NCI-H2227 treated with DMSO at 0.1 percent for 48 hours (cell line): Measurements from ENCODE around the gene PNPLA7.
"Not testable (repeated sequence)": the region's sequence is repeated elsewhere in the genome, so short reads cannot be mapped to it uniquely, and the experiment has no call there.

ENCODE experiments used
- DNase-seq: peaks from one replicate; lab custom pipeline; 2025; lab: John Stamatoyannopoulos, UW

The PNPLA7 gene

DNA sequence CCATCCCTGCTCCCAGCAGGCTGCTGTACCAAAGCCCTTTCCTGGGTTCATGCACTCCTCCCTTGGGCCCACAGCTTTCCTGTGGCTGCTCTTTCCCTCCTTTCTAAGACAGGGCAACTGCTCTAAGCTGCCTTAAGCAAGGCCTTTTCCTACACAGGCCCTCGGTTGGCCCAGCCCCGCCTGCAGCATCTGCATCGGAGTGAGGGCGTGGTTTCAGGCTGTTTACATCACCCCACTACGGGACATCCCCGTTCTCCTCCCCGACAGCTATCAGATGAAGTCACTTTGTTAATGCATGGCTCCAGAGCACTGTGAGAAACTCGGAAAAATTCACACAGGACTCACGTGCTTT lies 25.1 kb upstream of the PNPLA7 start:
- no peak for DNase-seq

DNA sequence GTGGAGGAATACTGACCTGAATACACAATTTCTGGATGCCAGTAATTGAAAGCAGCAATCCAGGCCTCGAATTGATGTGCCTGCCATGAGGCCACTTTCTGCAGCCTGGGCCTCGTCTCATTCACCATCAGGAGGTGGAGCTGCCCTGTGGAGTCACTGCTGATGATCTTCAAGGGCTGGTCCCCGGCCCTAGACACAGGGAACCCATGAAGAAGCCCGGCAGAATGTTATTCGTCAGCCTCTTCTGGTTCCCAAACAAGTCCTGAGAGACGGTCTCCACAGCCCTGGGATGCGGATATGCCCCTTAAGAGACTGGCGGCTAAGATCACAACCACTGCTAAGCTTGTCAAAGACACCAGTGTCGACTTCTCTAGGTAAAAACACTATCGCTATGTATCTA lies 24.0 kb upstream of the PNPLA7 start:
- DNase-seq, result no peak

DNA sequence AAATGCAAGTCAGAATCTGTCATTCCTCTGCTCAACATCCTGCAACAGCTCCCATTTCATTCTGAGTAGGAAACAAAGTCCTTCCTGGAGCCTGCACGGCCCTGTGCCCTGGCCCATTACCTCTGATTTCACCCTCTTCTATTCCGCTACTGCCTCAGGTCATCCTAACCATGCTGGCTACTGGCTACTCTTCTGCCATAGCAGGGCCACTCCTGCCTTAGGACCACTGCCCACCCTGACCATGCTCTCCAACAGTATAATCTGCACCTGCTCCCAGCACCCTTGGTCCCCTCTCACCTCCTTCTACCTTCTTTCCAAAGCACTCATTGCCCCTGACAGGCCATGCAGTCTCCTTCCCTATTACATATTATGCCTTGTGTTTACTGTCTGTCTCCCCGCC lies 20.4 kb upstream of the PNPLA7 start:
- no peak for DNase-seq

DNA sequence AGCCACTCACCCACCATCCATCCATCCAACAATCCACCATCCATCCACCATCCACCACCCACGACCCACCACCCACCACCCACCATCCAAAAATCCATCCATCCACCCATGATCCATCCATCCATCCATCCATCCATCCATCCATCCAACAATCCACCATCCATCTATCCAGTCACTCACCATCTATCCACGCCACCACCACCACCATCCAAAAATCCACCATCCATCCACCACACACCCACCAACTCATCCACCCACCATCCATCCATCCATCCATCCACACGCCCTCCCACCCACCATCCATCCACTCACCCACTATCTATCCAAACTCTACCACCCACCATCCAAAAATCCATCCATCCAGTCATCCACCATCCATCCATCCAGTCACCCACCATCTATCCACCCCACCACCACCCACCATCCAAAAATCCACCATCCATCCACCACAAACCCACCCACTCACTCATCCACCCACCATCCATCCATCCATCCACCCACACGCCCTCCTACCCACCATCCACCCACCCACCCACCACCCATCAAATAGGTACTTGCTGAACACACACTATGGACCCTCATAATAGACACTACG lies 19.5 kb upstream of the PNPLA7 start:
- DNase-seq, result no peak

DNA sequence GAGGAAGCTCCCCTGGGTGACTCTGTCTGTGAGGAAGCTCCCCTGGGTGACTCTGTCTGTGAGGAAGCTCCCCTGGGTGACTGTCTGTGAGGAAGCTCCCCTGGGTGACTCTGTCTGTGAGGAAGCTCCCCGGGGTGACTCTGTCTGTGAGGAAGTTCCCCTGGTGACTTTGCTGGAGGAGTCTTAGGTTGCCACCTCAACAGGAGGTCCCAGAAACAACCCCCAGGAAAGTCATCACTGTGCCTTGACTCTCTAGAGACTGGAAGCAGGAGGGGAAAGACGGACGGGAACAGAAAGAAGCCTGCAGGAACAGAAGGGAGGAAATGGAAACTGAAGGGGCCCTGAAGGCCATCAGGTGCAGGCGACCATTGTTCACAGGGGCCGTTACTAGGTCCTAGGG lies 18.2 kb upstream of the PNPLA7 start:
- DNase-seq, result not testable (repeated sequence)

DNA sequence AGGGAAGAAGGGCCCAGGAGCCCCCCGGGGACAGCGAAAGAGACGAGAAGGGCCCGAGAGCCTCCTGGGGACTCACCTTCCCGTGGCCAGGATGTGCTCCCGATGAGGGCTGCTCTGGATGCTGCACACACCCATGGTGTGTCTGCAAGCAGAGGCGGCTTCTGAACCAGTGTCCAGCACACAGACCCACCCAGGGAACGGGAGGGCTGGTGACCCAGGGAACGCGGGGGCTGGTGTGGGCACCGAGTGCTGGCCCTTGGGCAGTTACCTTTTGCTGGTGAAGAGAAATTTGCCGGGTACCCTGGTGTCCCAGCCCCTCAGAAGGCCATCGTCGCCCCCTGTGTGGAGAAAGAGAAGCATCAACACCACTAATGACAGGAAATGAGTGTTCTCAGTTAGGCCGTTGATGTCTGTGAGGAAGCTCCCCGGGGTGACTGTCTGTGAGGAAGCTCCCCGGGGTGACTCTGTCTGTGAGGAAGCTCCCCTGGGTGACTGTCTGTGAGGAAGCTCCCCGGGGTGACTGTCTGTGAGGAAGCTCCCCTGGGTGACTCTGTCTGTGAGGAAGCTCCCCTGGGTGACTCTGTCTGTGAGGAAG lies 14.7 kb upstream of the PNPLA7 start:
- no peak for DNase-seq

DNA sequence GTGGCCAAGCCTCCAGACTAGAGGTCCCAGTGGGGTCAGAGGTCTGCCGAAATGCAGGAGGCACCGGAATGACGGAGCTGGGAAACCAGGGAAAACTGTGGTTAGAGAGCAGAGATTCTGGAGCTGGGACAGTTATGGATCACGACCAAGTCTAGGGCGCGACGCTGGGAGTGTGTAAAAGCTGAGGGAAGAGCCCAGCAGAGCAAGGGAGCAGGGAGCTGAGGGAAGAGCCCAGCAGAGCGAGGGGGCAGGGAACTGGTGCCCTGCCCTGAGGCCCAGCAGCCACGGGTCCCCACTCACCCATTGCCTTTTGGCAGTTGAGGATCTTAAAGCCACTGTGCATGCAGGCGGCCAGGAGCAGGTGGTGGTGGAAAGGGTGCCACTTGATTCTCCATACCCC lies 13.9 kb upstream of the PNPLA7 start:
- no peak for DNase-seq

DNA sequence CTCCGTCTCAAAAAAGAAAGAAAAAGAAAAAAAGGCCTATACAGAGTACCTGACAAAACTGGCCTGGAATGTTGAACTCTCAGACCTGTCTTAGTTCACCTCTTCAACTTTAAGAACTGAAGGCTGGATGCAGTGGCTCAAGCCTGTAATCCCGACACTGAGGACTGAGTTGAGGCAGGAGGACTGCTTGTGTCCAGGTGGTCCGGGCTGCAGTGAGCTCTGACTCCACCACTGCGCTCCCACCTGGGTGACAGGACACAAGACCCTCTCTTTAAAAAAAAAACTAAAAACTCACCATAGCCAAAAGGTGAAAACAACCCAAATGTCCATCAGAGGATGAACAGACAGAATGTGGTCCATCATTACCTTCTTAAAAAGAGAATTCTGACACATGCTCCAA lies 7.9 kb upstream of the PNPLA7 start:
- no peak for DNase-seq

DNA sequence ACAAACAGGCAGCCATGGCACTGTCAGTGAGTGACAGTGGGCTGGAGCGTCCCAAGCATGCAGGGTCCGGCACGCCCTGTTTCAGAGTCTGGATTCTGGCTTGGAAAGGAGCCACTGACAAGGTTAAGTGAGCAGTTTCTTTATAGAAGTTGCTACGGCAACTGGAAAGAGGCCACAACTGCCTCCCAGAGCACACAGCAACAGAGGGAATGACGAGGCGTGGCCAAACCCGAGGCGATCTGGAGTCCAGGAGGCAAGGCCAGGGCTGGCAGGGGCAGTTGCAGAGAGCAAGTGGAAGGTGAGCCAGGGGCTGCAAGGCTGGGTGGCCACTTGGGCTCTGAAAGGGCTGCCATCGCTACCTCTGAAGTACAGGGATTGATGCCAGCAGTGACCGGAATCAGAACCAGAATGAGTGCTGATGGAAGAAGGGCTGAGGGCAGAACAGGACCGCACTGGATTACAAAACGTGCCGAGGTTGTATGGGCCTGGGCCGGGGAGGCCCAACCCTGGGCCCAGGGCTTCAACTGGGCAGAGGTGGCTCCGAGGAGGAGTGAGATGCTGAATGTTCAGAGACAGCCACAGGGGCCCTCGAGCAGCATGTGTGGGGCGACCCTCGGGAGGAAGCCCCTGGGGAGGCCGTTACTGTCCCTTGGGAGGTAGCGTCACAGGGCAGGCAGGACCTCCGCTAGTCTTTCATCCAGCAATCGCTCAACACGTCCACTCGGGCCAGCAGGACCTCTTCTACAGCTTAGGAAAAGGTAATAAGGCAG lies 6.1 kb upstream of the PNPLA7 start:
- no peak for DNase-seq

DNA sequence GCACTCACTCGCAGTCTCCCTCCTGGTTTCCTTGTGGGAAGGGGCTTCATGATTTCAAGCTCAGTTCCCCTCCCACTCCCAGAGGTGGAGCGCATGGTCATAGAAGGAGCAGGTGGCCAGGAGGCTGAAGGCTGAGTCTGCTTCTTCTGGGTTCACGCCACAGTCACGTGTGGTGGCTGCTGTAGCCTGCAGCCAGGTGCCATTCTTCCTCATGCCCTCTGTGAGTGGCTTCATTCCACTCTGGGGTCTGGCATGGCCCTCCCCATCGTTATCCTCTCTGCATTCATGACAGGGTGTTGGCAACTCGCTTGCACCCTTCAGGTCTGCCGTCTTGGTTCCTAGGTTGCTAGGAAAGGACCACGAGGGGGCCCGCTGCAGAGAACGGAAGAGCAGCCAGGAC lies 5.0 kb upstream of the PNPLA7 start:
- no peak for DNase-seq

DNA sequence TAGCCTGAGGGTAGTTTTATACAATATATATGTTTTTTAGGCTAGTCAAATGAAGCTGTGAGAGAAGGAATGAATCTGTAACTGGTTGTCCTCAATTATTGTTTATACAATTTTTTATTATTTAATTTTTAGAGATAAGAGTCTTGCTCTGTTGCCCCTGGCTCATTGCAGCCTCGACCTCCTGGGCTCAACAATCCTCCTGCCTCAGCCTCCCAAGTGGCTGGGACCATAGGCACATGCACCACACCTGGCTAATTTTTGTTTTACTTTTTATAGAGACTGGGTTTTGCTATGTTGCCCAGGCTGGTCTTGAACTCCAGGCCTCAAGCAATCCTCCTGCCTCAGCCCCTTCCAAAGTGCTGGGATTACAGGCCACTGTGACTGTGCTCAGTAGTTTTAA lies 4.1 kb upstream of the PNPLA7 start:
- DNase-seq, result no peak

DNA sequence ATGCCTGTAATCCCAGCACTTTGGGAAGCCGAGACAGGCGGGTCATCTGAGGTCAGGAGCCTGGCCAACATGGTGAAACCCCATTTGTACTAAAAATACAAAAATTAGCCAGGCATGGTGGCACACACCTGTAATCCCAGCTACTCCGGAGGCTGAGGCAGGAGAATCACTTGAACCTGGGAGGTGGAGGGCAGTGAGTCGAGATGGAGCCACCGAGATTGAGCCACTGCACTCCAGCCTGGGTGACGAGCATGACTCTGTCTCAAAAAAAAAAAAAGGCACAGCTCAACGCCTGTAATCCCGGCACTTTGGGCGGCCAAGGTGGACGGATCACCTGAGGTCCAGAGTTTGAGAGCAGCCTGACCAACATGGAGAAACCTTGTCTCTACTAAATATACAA lies 3.5 kb upstream of the PNPLA7 start:
- not testable (repeated sequence) for DNase-seq

DNA sequence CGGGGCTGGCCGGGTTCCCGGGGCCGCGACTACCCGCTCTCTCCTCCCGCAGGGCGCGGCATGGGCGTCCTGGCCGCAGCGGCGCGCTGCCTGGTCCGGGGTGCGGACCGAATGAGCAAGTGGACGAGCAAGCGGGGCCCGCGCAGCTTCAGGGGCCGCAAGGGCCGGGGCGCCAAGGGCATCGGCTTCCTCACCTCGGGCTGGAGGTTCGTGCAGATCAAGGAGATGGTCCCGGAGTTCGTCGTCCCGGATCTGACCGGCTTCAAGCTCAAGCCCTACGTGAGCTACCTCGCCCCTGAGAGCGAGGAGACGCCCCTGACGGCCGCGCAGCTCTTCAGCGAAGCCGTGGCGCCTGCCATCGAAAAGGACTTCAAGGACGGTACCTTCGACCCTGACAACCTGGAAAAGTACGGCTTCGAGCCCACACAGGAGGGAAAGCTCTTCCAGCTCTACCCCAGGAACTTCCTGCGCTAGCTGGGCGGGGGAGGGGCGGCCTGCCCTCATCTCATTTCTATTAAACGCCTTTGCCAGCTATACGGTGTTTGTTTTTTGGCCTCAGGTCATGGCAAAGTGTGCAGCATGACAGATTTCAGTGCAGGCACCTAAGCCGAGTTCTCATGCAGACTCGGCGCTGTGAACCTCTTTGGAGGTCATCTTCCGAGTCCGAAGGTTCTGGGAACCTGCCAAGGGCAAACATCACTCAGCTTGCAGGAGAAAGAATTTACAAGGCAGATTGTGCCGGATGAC lies 2.0 kb upstream of the PNPLA7 start:
- no peak for DNase-seq

DNA sequence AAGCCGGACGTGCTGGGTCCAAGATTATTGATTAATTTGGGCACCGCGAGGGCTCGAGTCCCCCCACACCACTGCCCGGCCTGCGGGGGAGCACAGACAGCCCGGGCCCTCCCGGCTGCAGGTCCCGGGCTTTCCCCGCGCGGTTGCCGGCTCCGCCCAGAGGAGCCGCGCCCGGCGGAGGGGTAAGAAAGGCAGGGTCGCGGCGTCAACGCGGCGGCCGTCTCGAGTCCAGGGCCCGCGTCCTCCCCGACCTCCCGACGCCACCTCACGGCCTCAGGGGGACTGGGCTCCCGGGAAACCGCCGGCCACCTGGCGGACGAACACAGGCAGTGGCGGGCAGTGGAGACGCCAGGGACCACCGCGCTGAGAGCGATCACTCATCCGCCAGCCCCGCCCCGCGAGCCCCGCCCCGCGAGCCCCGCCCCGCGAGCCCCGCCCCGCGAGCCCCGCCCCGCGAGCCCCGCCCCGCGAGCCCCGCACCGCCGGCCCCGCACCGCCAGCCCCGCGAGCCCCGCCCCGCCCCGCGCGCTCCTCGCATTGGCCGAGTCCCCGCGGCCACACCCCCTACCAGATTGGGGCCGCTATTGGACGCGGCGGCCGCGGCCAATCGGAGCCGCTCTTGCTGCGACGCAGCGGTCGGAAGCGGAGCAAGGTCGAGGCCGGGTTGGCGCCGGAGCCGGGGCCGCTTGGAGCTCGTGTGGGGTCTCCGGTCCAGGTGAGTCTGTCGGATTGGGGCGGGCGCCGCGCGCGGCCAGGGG lies 1.2 kb upstream of the PNPLA7 start, which contains the start of gene MRPL41:
Gene MRPL41 (plus strand): TSS at position 616 of the 758 bp plus-strand sequence. CDS start 203 bp downstream, outside the sequence.
- DNase-seq, result peak; percentile 63

DNA sequence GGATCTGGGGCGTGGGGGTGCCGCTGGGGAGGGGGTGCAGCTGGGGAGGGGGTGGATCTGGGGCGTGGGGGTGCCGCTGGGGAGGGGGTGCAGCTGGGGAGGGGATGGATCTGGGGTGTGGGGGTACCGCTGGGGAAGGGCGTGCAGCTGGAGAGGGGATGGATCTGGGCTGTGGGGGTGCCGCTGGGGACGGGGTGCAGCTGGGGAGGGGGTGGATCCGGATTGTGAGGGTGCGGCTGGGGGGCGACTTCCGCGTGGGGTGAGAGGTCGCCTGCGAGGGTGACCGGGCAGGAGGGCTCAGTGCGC lies 709 bp upstream of the PNPLA7 start:
- DNase-seq, result not testable (repeated sequence)

DNA sequence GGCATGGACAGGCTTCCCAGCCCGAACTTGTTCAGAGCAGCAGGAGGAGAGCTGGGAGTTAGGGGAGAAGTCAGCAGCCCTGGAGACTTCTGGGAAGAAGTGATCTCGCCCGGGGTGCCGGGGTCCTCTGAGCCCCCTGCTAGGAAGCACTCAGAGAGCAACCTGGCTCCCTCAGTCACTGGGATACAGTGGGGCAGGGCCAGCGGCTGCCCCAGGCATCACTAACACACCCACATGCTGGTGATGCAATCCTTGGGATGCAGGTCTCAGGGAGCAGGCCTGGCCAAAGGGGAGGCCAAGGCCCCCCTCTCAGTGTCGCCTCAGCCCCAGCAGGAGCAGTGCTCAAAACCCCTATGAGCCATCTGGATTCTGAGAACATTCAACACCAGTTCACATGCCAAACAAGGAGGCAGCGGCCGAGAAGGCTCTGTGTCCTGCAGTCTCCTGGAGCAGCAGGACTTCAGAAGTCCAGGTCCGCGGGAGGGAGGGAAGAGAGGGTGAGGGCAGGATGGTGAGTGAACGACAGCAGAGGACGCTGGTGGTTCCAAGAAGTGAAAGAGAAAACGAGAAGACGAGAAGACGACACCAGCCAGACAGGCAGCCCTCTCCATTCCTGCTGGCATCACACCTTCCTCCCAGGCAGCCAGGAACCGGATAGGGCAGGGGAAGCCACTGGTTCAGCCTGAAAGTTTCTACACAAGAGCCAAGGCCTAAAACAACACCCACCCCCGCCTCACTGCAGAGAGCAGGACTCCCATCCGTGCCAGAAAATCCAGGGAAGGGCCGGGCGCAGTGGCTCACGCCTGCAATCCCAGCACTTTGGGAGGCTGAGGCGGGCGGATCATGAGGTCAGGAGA lies 2.3 kb downstream of the PNPLA7 start:
- DNase-seq, result no peak

DNA sequence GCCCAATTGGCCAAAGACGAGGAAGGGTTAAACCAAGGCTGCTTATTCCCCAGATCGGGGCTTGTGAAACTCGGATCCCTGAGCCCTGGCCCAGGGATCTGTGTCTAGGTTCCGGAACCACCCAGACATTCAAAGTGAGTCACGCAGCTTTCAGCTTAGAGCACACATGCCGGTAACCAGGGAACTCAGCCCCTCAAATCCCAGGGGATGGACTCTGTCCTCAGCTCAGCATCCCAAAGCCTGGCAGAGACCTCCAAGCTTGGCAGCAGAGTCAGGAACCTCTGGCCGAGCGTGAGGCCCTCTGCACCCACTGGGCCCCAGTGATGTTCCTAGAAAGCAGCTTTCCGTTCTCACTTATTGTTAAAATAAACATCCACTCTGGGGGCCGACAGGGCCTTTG lies 5.1 kb downstream of the PNPLA7 start:
- DNase-seq, result no peak

DNA sequence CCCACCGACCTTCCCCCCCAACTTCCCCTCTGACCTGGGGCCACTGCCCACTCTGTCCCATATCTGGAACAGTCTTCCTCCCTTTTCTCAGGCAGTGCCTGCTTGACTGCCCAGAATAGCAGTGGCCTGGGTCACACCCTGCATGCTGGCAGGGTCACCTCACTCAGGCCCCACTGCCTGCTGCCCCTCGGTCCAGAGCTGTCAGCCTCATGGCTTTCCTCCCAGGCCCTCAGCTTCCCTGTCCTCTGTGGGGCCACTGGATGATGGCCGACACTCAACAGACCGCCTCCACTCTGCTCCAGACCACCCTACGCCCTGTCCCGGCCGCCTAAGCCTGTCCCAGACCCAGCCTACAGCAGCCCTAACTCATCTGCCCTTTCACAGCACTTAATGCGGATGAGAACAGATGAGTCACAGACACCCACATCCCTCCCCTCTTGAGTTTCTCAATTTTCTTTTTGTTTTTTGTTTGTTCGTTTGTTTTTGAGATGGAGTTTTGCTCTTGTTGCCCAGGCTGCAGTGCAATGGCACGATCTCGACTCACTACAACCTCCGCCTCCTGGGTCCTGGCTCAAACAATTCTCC lies 5.9 kb downstream of the PNPLA7 start:
- no peak for DNase-seq

DNA sequence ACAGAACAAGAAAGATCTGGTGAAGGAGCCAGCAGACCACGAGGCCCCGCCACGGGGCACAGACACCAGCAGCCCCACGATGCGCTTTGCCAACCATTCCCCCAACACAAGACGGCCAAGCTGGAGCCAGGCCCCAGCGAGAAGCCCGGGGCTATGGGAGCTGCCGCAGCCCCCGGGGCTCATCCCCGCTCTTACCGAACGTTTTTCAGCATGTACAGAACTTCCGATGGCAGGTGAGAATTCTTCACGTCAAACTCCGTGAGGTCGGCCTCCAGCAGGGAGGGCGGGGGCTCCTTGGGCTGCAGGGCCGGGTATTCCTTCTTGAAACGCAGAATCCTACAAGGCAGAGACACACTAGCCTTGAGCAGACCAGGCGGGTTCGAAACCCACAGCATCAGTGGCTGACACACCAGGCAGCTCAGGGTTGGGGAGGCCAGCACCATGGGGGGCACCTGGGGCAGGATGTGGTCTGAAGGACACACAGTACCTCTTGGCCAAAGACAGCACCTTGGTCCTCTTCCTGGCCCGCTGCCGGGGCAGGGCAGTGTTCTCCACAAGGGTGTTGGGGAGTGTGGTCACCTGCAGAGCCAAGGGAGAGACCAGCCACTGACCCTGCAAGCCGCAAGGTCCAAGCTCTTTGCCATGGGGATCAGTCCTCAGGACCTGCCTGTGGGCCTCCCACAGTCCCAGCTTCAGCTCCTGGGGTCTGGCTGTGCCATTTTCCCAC lies 6.8 kb downstream of the PNPLA7 start:
- no peak for DNase-seq

DNA sequence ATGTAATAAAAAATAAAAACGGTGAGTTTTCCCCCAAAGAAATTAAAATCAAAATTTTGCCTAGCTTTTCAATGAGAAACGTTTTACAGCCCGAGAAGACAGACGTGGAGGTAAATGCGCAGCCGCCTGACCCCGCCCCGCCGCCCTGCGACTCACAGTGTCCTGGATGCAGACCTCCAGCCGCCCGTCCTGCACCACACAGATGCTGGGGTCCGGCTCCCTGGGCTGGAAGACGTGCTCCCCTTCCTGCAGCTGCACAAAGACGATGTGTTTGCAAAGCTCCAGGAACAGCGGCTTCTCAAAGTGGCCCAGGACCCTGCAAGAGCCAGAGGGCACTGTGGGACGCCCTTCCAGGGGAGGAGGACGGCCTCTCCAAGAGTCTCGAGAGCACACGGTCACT lies 7.7 kb downstream of the PNPLA7 start:
- DNase-seq, result no peak
